Nephron (organoid): ENCODE data around the gene ZNFX1.

ENCODE experiments used
- H3K27ac Mint-ChIP-seq, 3 experiments: 2 replicates each; pipeline ENCODE4 v1.8.0; 2020; ENCODE audit warnings: mixed read lengths in 3 of 3, mild to moderate bottlenecking in 2 of 3, moderate library complexity in 1 of 3
- H3K27me3 Mint-ChIP-seq: 2 replicates; pipeline ENCODE4 v1.8.0; 2021; ENCODE audit warnings: low read depth, mild to moderate bottlenecking, moderate library complexity, mixed read lengths
- H3K36me3 Mint-ChIP-seq: 2 replicates; pipeline ENCODE4 v1.8.0; 2020; ENCODE audit warnings: low read depth, mixed read lengths
- H3K4me1 Mint-ChIP-seq: 2 replicates; pipeline ENCODE4 v1.8.0; 2020; ENCODE audit warnings: mixed read lengths
- H3K4me3 Mint-ChIP-seq, 3 experiments: 2 replicates each; pipeline ENCODE4 v1.8.0; 2020; ENCODE audit warnings: mild to moderate bottlenecking in 3 of 3, mixed read lengths in 3 of 3, moderate library complexity in 2 of 3
- H3K9me3 Mint-ChIP-seq: 2 replicates; pipeline ENCODE4 v1.8.0; 2020; ENCODE audit warnings: mixed read lengths
- TF ChIP-seq, protein P1 (sequence below), 3 experiments: fragments of 200-600 bp; sonication (generic); IDR thresholded peaks; one replicate each; pipeline ENCODE4 v1.5.0; 2021; ENCODE audit warnings: antibody characterized with exemption in 3 of 3; ENCODE audit not compliant: unreplicated experiment in 3 of 3

Gene ZNFX1

DNA sequence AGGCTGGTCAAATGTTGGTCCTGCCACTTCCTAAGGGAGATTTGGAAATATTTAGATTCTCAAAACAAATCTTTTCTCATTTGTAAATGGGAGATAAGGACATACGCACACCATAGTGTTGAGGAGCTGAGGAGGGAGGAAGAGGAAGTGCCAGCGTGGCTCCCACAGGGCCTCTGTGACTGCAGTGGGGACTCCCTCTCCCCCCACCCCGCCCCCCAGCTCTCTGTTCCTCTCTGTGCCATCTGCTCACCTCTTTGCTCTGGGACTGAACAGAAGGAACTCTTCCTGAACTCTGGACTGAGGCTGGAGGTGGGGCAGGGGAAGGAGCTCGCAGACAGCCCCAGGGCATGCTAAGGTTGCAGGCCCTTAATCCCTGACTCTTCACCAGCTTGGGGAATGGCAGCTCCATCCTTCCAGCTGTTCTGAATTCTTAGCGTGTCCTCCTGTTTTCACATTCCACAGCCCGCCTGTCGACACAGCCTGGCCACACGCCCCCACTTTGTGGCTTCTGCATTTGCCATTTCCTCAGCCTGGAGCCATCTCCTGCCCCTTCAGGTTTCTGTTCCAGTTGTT, 47.2 kb downstream of the ZNFX1 start:
- TF ChIP-seq, protein P1, sequence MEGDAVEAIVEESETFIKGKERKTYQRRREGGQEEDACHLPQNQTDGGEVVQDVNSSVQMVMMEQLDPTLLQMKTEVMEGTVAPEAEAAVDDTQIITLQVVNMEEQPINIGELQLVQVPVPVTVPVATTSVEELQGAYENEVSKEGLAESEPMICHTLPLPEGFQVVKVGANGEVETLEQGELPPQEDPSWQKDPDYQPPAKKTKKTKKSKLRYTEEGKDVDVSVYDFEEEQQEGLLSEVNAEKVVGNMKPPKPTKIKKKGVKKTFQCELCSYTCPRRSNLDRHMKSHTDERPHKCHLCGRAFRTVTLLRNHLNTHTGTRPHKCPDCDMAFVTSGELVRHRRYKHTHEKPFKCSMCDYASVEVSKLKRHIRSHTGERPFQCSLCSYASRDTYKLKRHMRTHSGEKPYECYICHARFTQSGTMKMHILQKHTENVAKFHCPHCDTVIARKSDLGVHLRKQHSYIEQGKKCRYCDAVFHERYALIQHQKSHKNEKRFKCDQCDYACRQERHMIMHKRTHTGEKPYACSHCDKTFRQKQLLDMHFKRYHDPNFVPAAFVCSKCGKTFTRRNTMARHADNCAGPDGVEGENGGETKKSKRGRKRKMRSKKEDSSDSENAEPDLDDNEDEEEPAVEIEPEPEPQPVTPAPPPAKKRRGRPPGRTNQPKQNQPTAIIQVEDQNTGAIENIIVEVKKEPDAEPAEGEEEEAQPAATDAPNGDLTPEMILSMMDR (IDR thresholded peaks at IDR 0.05; ENCODE audit: unreplicated experiment in 3 of 3): no peak
- Mint-ChIP-seq H3K9me3 (no peaks in the 10 kb centered on the region), H3K36me3 (peaks cover 69% of the 10 kb centered on the region), H3K27me3 (no peaks in the 10 kb centered on the region), H3K27ac (peak overlapping the region; percentile 64 to 86 (median 82)), H3K4me3 (peak overlapping the region in 1 of 3 experiments; percentile 44), H3K4me1 (peaks cover 40% of the 10 kb centered on the region)

GRCh38 chr20:49230021-49230420, 47.8 kb downstream of the ZNFX1 start:
- Mint-ChIP-seq H3K27me3 (no peaks in the 10 kb centered on the region), H3K4me3 (no peak overlapping the region), H3K36me3 (peaks cover 72% of the 10 kb centered on the region), H3K9me3 (no peaks in the 10 kb centered on the region), H3K4me1 (peaks cover 38% of the 10 kb centered on the region), H3K27ac (peak overlapping the region in 2 of 3 experiments; percentile 64 to 86)
- TF ChIP-seq, protein P1 (IDR thresholded peaks at IDR 0.05; ENCODE audit: unreplicated experiment in 3 of 3): no peak

DNA sequence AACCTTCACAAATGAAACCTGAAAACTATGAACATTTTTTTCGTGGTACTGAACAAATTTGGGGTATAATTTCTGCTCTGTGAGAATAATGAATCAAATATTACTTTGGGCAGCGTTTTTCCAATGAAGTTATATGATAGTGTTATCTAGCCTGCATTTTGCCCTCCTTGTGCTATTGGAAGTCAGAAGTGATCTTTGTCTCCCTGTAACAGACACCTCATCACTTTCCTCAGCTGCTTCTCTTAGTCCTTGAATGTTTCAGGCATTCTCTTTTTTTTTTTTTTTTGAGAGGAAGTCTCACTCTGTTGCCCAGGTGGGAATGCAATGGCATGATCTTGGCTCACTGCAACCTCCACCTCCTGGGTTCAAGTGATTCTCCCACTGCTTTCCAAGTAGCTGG, 48.5 kb downstream of the ZNFX1 start:
- TF ChIP-seq, protein P1 (IDR thresholded peaks at IDR 0.05; ENCODE audit: unreplicated experiment in 3 of 3): no peak
- Mint-ChIP-seq H3K36me3 (peaks cover 72% of the 10 kb centered on the region), H3K27ac (peak overlapping the region in 1 of 3 experiments; percentile 31), H3K27me3 (no peaks in the 10 kb centered on the region), H3K4me3 (no peak overlapping the region), H3K4me1 (peaks cover 32% of the 10 kb centered on the region), H3K9me3 (no peaks in the 10 kb centered on the region)

GRCh38 chr20:49228676-49229075, 49.2 kb downstream of the ZNFX1 start:
- peak overlapping the region in 1 of 3 experiments; percentile 64 for H3K27ac Mint-ChIP-seq
- H3K4me1 Mint-ChIP-seq: peaks cover 28% of the 10 kb centered on the region
- TF ChIP-seq, protein P1 (IDR thresholded peaks at IDR 0.05; ENCODE audit: unreplicated experiment in 3 of 3): no peak
- H3K27me3 Mint-ChIP-seq: no peaks in the 10 kb centered on the region
- peak overlapping the region in 1 of 3 experiments; percentile 24 for H3K4me3 Mint-ChIP-seq
- H3K9me3 Mint-ChIP-seq: no peaks in the 10 kb centered on the region
- H3K36me3 Mint-ChIP-seq: peaks cover 72% of the 10 kb centered on the region

DNA sequence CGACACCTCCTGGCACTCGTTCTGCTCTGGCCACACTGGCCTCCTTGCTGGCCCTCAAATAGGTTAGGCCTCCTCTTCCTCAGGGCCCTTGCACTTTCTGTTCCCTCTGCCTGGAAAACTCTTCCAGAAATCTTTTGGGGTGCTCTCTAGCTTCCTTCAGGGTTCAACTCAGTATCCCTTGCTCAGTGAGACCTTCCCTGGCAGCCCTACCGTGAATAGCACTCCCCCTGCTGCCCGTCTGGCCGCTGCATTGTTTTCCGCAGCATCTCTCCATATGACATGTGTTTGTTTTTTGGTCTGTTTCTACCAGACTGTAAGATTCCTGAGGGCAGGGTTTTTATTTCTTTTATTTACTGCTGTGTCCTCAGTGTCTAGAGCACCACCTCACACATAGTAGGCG, 52.0 kb downstream of the ZNFX1 start:
- H3K27me3 Mint-ChIP-seq: no peaks in the 10 kb centered on the region
- TF ChIP-seq, protein P1 (IDR thresholded peaks at IDR 0.05; ENCODE audit: unreplicated experiment in 3 of 3): no peak
- H3K27ac Mint-ChIP-seq: no peak overlapping the region
- H3K4me1 Mint-ChIP-seq: peaks cover 21% of the 10 kb centered on the region
- H3K36me3 Mint-ChIP-seq: peaks cover 67% of the 10 kb centered on the region
- no peak overlapping the region for H3K4me3 Mint-ChIP-seq
- H3K9me3 Mint-ChIP-seq: no peaks in the 10 kb centered on the region
